Osteocyte (in vitro differentiated cells): ENCODE measurements around the gene DEPDC7. TPM values are rescaled to one million over a fixed set of nuclear protein-coding genes. Genes with fewer than 3 reads are reported as not detected.

Experiments
- DNase-seq: peaks from one replicate; pipeline ENCODE4 v3.0.0; 2021; ENCODE audit warnings: mixed read lengths; ENCODE audit not compliant: unreplicated experiment; ENCODE audit errors: extremely low spot score
- H3K27ac Mint-ChIP-seq: one replicate; pipeline ENCODE4 v1.8.0; 2021; ENCODE audit warnings: mild to moderate bottlenecking, mixed read lengths; ENCODE audit not compliant: unreplicated experiment
- H3K27me3 Mint-ChIP-seq: one replicate; pipeline ENCODE4 v1.8.0; 2021; ENCODE audit warnings: mixed read lengths; ENCODE audit not compliant: unreplicated experiment
- H3K36me3 Mint-ChIP-seq: one replicate; pipeline ENCODE4 v1.8.0; 2021; ENCODE audit warnings: mixed read lengths; ENCODE audit not compliant: unreplicated experiment
- H3K4me1 Mint-ChIP-seq: one replicate; pipeline ENCODE4 v1.8.0; 2021; ENCODE audit warnings: mixed read lengths; ENCODE audit not compliant: unreplicated experiment
- H3K4me3 Mint-ChIP-seq: one replicate; pipeline ENCODE4 v1.8.0; 2021; ENCODE audit warnings: mild to moderate bottlenecking, moderate library complexity, mixed read lengths; ENCODE audit not compliant: unreplicated experiment
- H3K9me3 Mint-ChIP-seq: one replicate; pipeline ENCODE4 v1.8.0; 2021; ENCODE audit warnings: mixed read lengths; ENCODE audit not compliant: unreplicated experiment
- CTCF ChIP-seq: fragments of 200-600 bp; sonication (generic); IDR thresholded peaks from 2 replicates; pipeline ENCODE4 v1.5.0; 2021; ENCODE audit warnings: antibody characterized with exemption, mild to moderate bottlenecking, moderate library complexity
- total RNA-seq: library from RNA; stranded (reverse); gene quantifications from 2 replicates; pipeline ENCODE4 v1.2.1, GENCODE V29; 2021

Gene DEPDC7
- total RNA-seq, 1 donor from 2014 or later = 2.9 TPM

- TF ChIP-seq CTCF = no peak
- no peak for DNase-seq
- Mint-ChIP-seq H3K27me3 (no peaks in the 10 kb centered on the region), H3K27ac (no peak overlapping the region), H3K9me3 (no peaks in the 10 kb centered on the region), H3K4me1 (no peaks in the 10 kb centered on the region), H3K36me3 (no peaks in the 10 kb centered on the region), H3K4me3 (no peak overlapping the region)
Observed at GRCh38 chr11:33006010-33006409, 9.7 kb upstream of the DEPDC7 start.

- Mint-ChIP-seq H3K36me3 (no peaks in the 10 kb centered on the region), H3K4me3 (no peak overlapping the region), H3K27me3 (no peaks in the 10 kb centered on the region), H3K4me1 (peaks cover 20% of the 10 kb centered on the region), H3K27ac (no peak overlapping the region), H3K9me3 (no peaks in the 10 kb centered on the region)
- no peak for DNase-seq
- no peak for TF ChIP-seq CTCF
Observed at GRCh38 chr11:33013755-33014154, 1.9 kb upstream of the DEPDC7 start.

GRCh38 chr11:33016654-33017053 is 976 bp downstream of the DEPDC7 start:
- Mint-ChIP-seq H3K4me1 (peaks cover 15% of the 10 kb centered on the region), H3K27me3 (no peaks in the 10 kb centered on the region), H3K9me3 (no peaks in the 10 kb centered on the region), H3K27ac (peak overlapping the region; percentile 48), H3K36me3 (no peaks in the 10 kb centered on the region), H3K4me3 (peak overlapping the region; percentile 82)
- DNase-seq = no peak
- no peak for TF ChIP-seq CTCF

GRCh38 chr11:33017478-33017877 is 1.8 kb downstream of the DEPDC7 start:
- no peak for DNase-seq
- Mint-ChIP-seq H3K9me3 (no peaks in the 10 kb centered on the region), H3K27ac (no peak overlapping the region), H3K4me3 (no peak overlapping the region), H3K4me1 (peaks cover 11% of the 10 kb centered on the region), H3K36me3 (no peaks in the 10 kb centered on the region), H3K27me3 (no peaks in the 10 kb centered on the region)
- TF ChIP-seq CTCF = no peak

- H3K36me3 Mint-ChIP-seq = no peaks in the 10 kb centered on the region
- no peaks in the 10 kb centered on the region for H3K9me3 Mint-ChIP-seq
- no peaks in the 10 kb centered on the region for H3K27me3 Mint-ChIP-seq
- no peak overlapping the region for H3K4me3 Mint-ChIP-seq
- no peak for TF ChIP-seq CTCF
- peaks cover 11% of the 10 kb centered on the region for H3K4me1 Mint-ChIP-seq
- DNase-seq = no peak
- H3K27ac Mint-ChIP-seq = no peak overlapping the region
Observed at GRCh38 chr11:33017965-33018364, 2.3 kb downstream of the DEPDC7 start.
